Measurements from ENCODE around the gene GPATCH1. TPM values are rescaled to one million over a fixed set of nuclear protein-coding genes. Genes with fewer than 3 reads are reported as not detected.
A peak's percentile ranks its signal among the peaks of the same experiment; 100 is the strongest.

GPATCH1 gene
- total RNA-seq, 1 donor from 2014 or later: 11.1 TPM

- no peak overlapping the region for H3K4me3 Mint-ChIP-seq
- no peak for DNase-seq (ENCODE audit: low spot score)
- no peaks in the 10 kb centered on the region for H3K27me3 Mint-ChIP-seq (ENCODE audit: insufficient read depth)
- H3K4me1 Mint-ChIP-seq (ENCODE audit: low read depth): no peaks in the 10 kb centered on the region
- no peak overlapping the region for H3K27ac Mint-ChIP-seq
- no peaks in the 10 kb centered on the region for H3K36me3 Mint-ChIP-seq (ENCODE audit: low read depth)
- intact Hi-C loops (cut with micrococcal nuclease): no loop called here
- H3K9me3 Mint-ChIP-seq: no peaks in the 10 kb centered on the region
Measured at GRCh38 chr19:33050110-33050509, 30.9 kb upstream of the GPATCH1 start.

GRCh38 chr19:33052352-33052972, 28.5 kb upstream of the GPATCH1 start:
- Mint-ChIP-seq H3K36me3 (ENCODE audit: low read depth) (no peaks in the 10 kb centered on the region), H3K27ac (no peak overlapping the region), H3K27me3 (ENCODE audit: insufficient read depth) (peaks cover 1% of the 10 kb centered on the region), H3K4me1 (ENCODE audit: low read depth) (no peaks in the 10 kb centered on the region), H3K4me3 (no peak overlapping the region), H3K9me3 (no peaks in the 10 kb centered on the region)
- intact Hi-C loops (cut with micrococcal nuclease): no loop called here
- no peak for DNase-seq (ENCODE audit: low spot score)

- Mint-ChIP-seq H3K36me3 (ENCODE audit: low read depth) (no peaks in the 10 kb centered on the region), H3K9me3 (no peaks in the 10 kb centered on the region)
Measured at GRCh38 chr19:33054623-33055022, 26.4 kb upstream of the GPATCH1 start.

GRCh38 chr19:33055718-33056117, 25.3 kb upstream of the GPATCH1 start:
- no peaks in the 10 kb centered on the region for H3K4me1 Mint-ChIP-seq (ENCODE audit: low read depth)
- no peak for DNase-seq (ENCODE audit: low spot score)
- H3K36me3 Mint-ChIP-seq (ENCODE audit: low read depth): no peaks in the 10 kb centered on the region
- H3K4me3 Mint-ChIP-seq: no peak overlapping the region
- intact Hi-C loops (cut with micrococcal nuclease): no loop called here
- H3K27ac Mint-ChIP-seq: no peak overlapping the region
- H3K27me3 Mint-ChIP-seq (ENCODE audit: insufficient read depth): peaks cover 1% of the 10 kb centered on the region
- H3K9me3 Mint-ChIP-seq: no peaks in the 10 kb centered on the region

More at GRCh38 chr19:33054623-33055022, 26.4 kb upstream of the GPATCH1 start:
- no peak overlapping the region for H3K4me3 Mint-ChIP-seq
- peaks cover 1% of the 10 kb centered on the region for H3K27me3 Mint-ChIP-seq (ENCODE audit: insufficient read depth)
- H3K4me1 Mint-ChIP-seq (ENCODE audit: low read depth): no peaks in the 10 kb centered on the region
- DNase-seq (ENCODE audit: low spot score): no peak
- intact Hi-C loops (cut with micrococcal nuclease): no loop called here
- H3K27ac Mint-ChIP-seq: no peak overlapping the region

- Mint-ChIP-seq H3K27me3 (ENCODE audit: insufficient read depth) (peaks cover 16% of the 10 kb centered on the region), H3K4me1 (ENCODE audit: low read depth) (no peaks in the 10 kb centered on the region), H3K27ac (no peak overlapping the region), H3K4me3 (no peak overlapping the region), H3K36me3 (ENCODE audit: low read depth) (no peaks in the 10 kb centered on the region), H3K9me3 (no peaks in the 10 kb centered on the region)
- DNase-seq (ENCODE audit: low spot score): no peak
- intact Hi-C loops (cut with micrococcal nuclease): loop anchor here (5.0 kb wide), 1 partner anchor 88 kb away; the partner anchor contains the start of genes CEP89 and FAAP24
Measured at GRCh38 chr19:33060586-33060985, 20.4 kb upstream of the GPATCH1 start.

- Mint-ChIP-seq H3K27ac (no peak overlapping the region), H3K9me3 (no peaks in the 10 kb centered on the region), H3K4me1 (ENCODE audit: low read depth) (no peaks in the 10 kb centered on the region), H3K4me3 (no peak overlapping the region), H3K27me3 (ENCODE audit: insufficient read depth) (peaks cover 22% of the 10 kb centered on the region), H3K36me3 (ENCODE audit: low read depth) (no peaks in the 10 kb centered on the region)
- DNase-seq (ENCODE audit: low spot score): no peak
- intact Hi-C loops (cut with micrococcal nuclease): loop anchor here (5.0 kb wide), 1 partner anchor 91 kb away; the partner anchor contains the start of genes CEP89 and FAAP24
Measured at GRCh38 chr19:33062902-33063301, 18.1 kb upstream of the GPATCH1 start.

GRCh38 chr19:33063356-33063752, 17.6 kb upstream of the GPATCH1 start:
- H3K4me1 Mint-ChIP-seq (ENCODE audit: low read depth): no peaks in the 10 kb centered on the region
- intact Hi-C loops (cut with micrococcal nuclease): loop anchor here (5.0 kb wide), 1 partner anchor 91 kb away; the partner anchor contains the start of genes CEP89 and FAAP24
- no peak for DNase-seq (ENCODE audit: low spot score)
- H3K9me3 Mint-ChIP-seq: no peaks in the 10 kb centered on the region
- peaks cover 22% of the 10 kb centered on the region for H3K27me3 Mint-ChIP-seq (ENCODE audit: insufficient read depth)
- no peaks in the 10 kb centered on the region for H3K36me3 Mint-ChIP-seq (ENCODE audit: low read depth)
- H3K27ac Mint-ChIP-seq: no peak overlapping the region
- no peak overlapping the region for H3K4me3 Mint-ChIP-seq

- H3K4me3 Mint-ChIP-seq: peak overlapping the region; percentile 65
- no peaks in the 10 kb centered on the region for H3K9me3 Mint-ChIP-seq
- no peaks in the 10 kb centered on the region for H3K4me1 Mint-ChIP-seq (ENCODE audit: low read depth)
- intact Hi-C loops (cut with micrococcal nuclease): loop anchor here (1.0 to 5.0 kb wide), 2 partner anchors 17 to 92 kb away; partner anchors contain the start of genes CEP89, FAAP24 and GPATCH1
- H3K27ac Mint-ChIP-seq: no peak overlapping the region
- H3K27me3 Mint-ChIP-seq (ENCODE audit: insufficient read depth): peaks cover 22% of the 10 kb centered on the region
- DNase-seq (ENCODE audit: low spot score): no peak
- no peaks in the 10 kb centered on the region for H3K36me3 Mint-ChIP-seq (ENCODE audit: low read depth)
Measured at GRCh38 chr19:33063753-33064457, 17.1 kb upstream of the GPATCH1 start.

GRCh38 chr19:33064458-33064791, 16.6 kb upstream of the GPATCH1 start:
- DNase-seq (ENCODE audit: low spot score): peak; percentile 9
- Mint-ChIP-seq H3K27ac (no peak overlapping the region), H3K27me3 (ENCODE audit: insufficient read depth) (peaks cover 22% of the 10 kb centered on the region), H3K9me3 (no peaks in the 10 kb centered on the region), H3K36me3 (ENCODE audit: low read depth) (no peaks in the 10 kb centered on the region), H3K4me3 (peak overlapping the region; percentile 65), H3K4me1 (ENCODE audit: low read depth) (no peaks in the 10 kb centered on the region)
- intact Hi-C loops (cut with micrococcal nuclease): loop anchor here (1.0 to 5.0 kb wide), 2 partner anchors 17 to 92 kb away; partner anchors contain the start of genes CEP89, FAAP24 and GPATCH1

GRCh38 chr19:33064792-33065550, 16.0 kb upstream of the GPATCH1 start, which contains the start of gene RHPN2:
TSS of gene RHPN2 (minus strand) at chr19:33064888. CDS start at chr19:33064852, 36 bp downstream.
- H3K36me3 Mint-ChIP-seq (ENCODE audit: low read depth): no peaks in the 10 kb centered on the region
- no peaks in the 10 kb centered on the region for H3K9me3 Mint-ChIP-seq
- H3K4me1 Mint-ChIP-seq (ENCODE audit: low read depth): no peaks in the 10 kb centered on the region
- intact Hi-C loops (cut with micrococcal nuclease): loop anchor here (1.0 to 5.0 kb wide), 2 partner anchors 16 to 93 kb away; partner anchors contain the start of genes CEP89, FAAP24 and GPATCH1
- H3K27me3 Mint-ChIP-seq (ENCODE audit: insufficient read depth): peaks cover 22% of the 10 kb centered on the region
- no peak within 1 kb of the TSS for H3K27ac Mint-ChIP-seq
- H3K4me3 Mint-ChIP-seq: peak within 1 kb of the TSS; percentile 65
- DNase-seq (ENCODE audit: low spot score): peak; percentile 25

- intact Hi-C loops (cut with micrococcal nuclease): no loop called here
- Mint-ChIP-seq H3K27me3 (ENCODE audit: insufficient read depth) (peaks cover 24% of the 10 kb centered on the region), H3K36me3 (ENCODE audit: low read depth) (no peaks in the 10 kb centered on the region), H3K4me3 (peak overlapping the region; percentile 17), H3K9me3 (no peaks in the 10 kb centered on the region), H3K27ac (no peak overlapping the region), H3K4me1 (ENCODE audit: low read depth) (no peaks in the 10 kb centered on the region)
- no peak for DNase-seq (ENCODE audit: low spot score)
Measured at GRCh38 chr19:33066543-33066942, 14.4 kb upstream of the GPATCH1 start.

- H3K9me3 Mint-ChIP-seq: no peaks in the 10 kb centered on the region
- no peaks in the 10 kb centered on the region for H3K36me3 Mint-ChIP-seq (ENCODE audit: low read depth)
- intact Hi-C loops (cut with micrococcal nuclease): no loop called here
- H3K27ac Mint-ChIP-seq: no peak overlapping the region
- no peaks in the 10 kb centered on the region for H3K4me1 Mint-ChIP-seq (ENCODE audit: low read depth)
- H3K27me3 Mint-ChIP-seq (ENCODE audit: insufficient read depth): peaks cover 23% of the 10 kb centered on the region
- DNase-seq (ENCODE audit: low spot score): no peak
- no peak overlapping the region for H3K4me3 Mint-ChIP-seq
Measured at GRCh38 chr19:33067121-33067520, 13.9 kb upstream of the GPATCH1 start.
